Chondrocyte (in vitro differentiated cells): ENCODE data around the gene ALDH1A3. TPM values are rescaled to one million over a fixed set of nuclear protein-coding genes. Genes with fewer than 3 reads are reported as not detected.

ENCODE experiments used
- DNase-seq: peaks from one replicate; pipeline ENCODE4 v3.0.0; 2021; ENCODE audit warnings: mixed read lengths, low spot score
- H3K27ac Mint-ChIP-seq: one replicate; pipeline ENCODE4 v1.8.0; 2021; ENCODE audit warnings: mild to moderate bottlenecking, moderate library complexity, mixed read lengths; ENCODE audit not compliant: unreplicated experiment
- H3K27me3 Mint-ChIP-seq: 2 replicates; pipeline ENCODE4 v1.8.0; 2021; ENCODE audit warnings: low read depth, mixed read lengths
- H3K36me3 Mint-ChIP-seq: 2 replicates; pipeline ENCODE4 v1.8.0; 2021; ENCODE audit warnings: low read depth, mixed read lengths
- H3K4me1 Mint-ChIP-seq: 2 replicates; pipeline ENCODE4 v1.8.0; 2021; ENCODE audit warnings: low read depth, mild to moderate bottlenecking, mixed read lengths
- H3K4me3 Mint-ChIP-seq: one replicate; pipeline ENCODE4 v1.8.0; 2021; ENCODE audit warnings: mild to moderate bottlenecking, moderate library complexity, mixed read lengths; ENCODE audit not compliant: unreplicated experiment
- H3K9me3 Mint-ChIP-seq: 2 replicates; pipeline ENCODE4 v1.8.0; 2021; ENCODE audit warnings: low read depth, mixed read lengths
- CTCF ChIP-seq: fragments of 200-600 bp; sonication (generic); IDR thresholded peaks from 2 replicates; pipeline ENCODE4 v1.5.0; 2021; ENCODE audit warnings: antibody characterized with exemption, mild to moderate bottlenecking, moderate library complexity
- total RNA-seq: library from RNA; stranded (reverse); gene quantifications from 3 replicates; pipeline ENCODE4 v1.2.1, GENCODE V29; 2021

ALDH1A3 gene
- total RNA-seq, 1 donor from 2014 or later = 0.55 TPM

GRCh38 chr15:100860829-100861510 is 18.7 kb upstream of the ALDH1A3 start:
- no peak for DNase-seq
- Mint-ChIP-seq H3K27ac (no peak overlapping the region), H3K36me3 (no peaks in the 10 kb centered on the region), H3K4me1 (peaks cover 8% of the 10 kb centered on the region), H3K9me3 (no peaks in the 10 kb centered on the region), H3K27me3 (peaks cover 5% of the 10 kb centered on the region), H3K4me3 (no peak overlapping the region)
- no peak for TF ChIP-seq CTCF

DNA sequence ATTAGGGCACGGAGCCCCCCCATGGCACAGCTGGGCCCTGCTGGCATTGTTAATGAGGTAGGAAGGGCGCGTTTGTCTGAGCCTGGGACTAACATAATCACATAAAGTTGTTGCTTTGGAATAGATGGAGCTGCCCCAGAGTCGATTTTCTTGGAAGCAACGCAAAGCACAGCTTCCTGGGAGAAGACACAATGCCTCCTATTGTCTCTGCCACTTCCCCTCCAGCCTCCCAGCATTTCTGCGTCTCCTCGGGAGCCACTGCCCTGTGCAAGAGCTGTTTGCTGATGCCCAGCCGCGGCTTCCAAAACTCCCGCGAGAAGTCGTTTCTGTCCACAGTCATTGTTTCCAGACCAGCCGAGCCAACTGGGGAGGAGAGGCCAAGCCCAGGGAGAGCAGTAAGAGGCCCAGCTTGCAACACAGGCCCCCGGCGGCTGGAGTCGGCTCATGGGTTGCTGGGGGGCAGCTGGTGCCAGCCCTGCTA is 18.1 kb upstream of the ALDH1A3 start:
- Mint-ChIP-seq H3K27me3 (peaks cover 2% of the 10 kb centered on the region), H3K4me1 (peaks cover 8% of the 10 kb centered on the region), H3K27ac (no peak overlapping the region), H3K4me3 (no peak overlapping the region), H3K9me3 (no peaks in the 10 kb centered on the region), H3K36me3 (no peaks in the 10 kb centered on the region)
- TF ChIP-seq CTCF = no peak
- no peak for DNase-seq

DNA sequence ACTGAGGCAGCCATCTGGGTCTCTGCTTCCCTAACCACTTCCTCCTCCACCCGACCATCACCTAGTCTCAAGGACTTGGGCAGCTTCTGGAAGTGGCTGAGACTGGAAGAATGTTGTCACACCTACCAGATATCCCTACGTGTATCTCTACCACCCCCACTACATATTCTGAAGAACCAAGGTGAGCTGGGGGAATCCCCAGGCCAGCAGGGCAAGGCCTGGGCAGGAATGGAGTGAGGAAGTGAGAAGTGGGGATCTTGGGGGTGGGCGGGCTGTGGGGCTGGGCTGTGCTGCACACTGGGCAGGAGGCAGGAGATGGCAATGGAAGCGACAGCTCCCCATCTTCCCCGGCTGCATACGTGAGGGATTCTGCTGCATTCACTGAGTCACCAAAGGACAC is 17.5 kb upstream of the ALDH1A3 start:
- Mint-ChIP-seq H3K4me3 (no peak overlapping the region), H3K27me3 (peaks cover 2% of the 10 kb centered on the region), H3K27ac (no peak overlapping the region), H3K9me3 (no peaks in the 10 kb centered on the region), H3K36me3 (no peaks in the 10 kb centered on the region), H3K4me1 (peaks cover 8% of the 10 kb centered on the region)
- no peak for DNase-seq
- no peak for TF ChIP-seq CTCF

DNA sequence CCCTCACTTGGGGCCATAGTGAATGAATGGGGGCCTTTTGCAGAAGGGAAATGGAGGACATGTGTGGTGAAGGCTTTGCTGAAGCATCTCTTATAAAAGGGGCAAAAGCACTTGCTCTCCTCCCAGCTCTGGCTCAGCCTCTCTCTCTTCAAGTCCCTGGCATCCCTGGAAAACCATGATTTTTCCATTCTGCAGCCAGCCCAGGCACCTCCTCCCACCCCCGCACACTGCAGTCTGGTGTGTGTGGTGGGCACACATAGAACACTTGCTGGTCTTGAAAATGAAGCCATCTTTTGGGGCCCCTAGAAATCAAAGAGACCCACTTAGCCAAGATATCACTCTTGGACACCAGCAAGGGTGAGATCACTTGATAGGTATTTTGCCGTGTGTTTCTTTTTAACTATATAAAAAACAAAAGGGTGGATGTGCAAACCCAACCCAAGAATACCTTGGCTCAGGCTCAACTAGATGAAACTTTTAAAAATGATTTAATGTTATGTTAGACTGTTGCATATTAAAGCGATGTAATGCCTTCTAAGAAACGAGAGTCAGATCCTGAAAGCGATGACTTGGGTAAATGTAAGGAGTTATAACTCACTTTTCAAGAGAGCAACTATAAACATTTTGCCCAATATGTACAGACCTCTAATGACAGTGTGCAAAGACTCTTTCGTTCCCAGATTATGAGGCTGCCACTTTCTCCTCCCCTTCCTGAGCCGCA is 16.4 kb upstream of the ALDH1A3 start:
- TF ChIP-seq CTCF = no peak
- peaks cover 8% of the 10 kb centered on the region for H3K4me1 Mint-ChIP-seq
- no peak overlapping the region for H3K4me3 Mint-ChIP-seq
- no peak for DNase-seq
- H3K27me3 Mint-ChIP-seq = no peaks in the 10 kb centered on the region
- no peak overlapping the region for H3K27ac Mint-ChIP-seq
- H3K36me3 Mint-ChIP-seq = no peaks in the 10 kb centered on the region
- H3K9me3 Mint-ChIP-seq = no peaks in the 10 kb centered on the region

- no peak for TF ChIP-seq CTCF
- no peak for DNase-seq
- Mint-ChIP-seq H3K9me3 (no peaks in the 10 kb centered on the region), H3K27ac (no peak overlapping the region), H3K36me3 (no peaks in the 10 kb centered on the region), H3K27me3 (no peaks in the 10 kb centered on the region), H3K4me1 (peaks cover 8% of the 10 kb centered on the region), H3K4me3 (no peak overlapping the region)
Measured at GRCh38 chr15:100863796-100864267, 15.8 kb upstream of the ALDH1A3 start.
